Ishikawa (cell line): Measurements from ENCODE around the gene FAM234B.

Experiments used
- CEBPB ChIP-seq: IDR thresholded peaks from 2 replicates; pipeline ENCODE4 v1.6.1; 2012
- CREB1 ChIP-seq: IDR thresholded peaks from 2 replicates; pipeline ENCODE4 v1.6.1; 2012; ENCODE audit warnings: low read depth
- EGR1 ChIP-seq: IDR thresholded peaks from 2 replicates; pipeline ENCODE4 v1.6.1; 2012
- EP300 ChIP-seq: IDR thresholded peaks from 2 replicates; pipeline ENCODE4 v1.6.1; 2012; ENCODE audit warnings: borderline replicate concordance
- FOXM1 ChIP-seq: IDR thresholded peaks from 2 replicates; pipeline ENCODE4 v1.6.1; 2012; ENCODE audit warnings: low read depth, borderline replicate concordance
- MAX ChIP-seq: IDR thresholded peaks from 2 replicates; pipeline ENCODE4 v1.6.1; 2012
- NFIC ChIP-seq: IDR thresholded peaks from 2 replicates; pipeline ENCODE4 v1.6.1; 2012
- RAD21 ChIP-seq: IDR thresholded peaks from 2 replicates; pipeline ENCODE4 v1.6.1; 2012; ENCODE audit warnings: low read depth
- REST ChIP-seq: IDR thresholded peaks from 2 replicates; pipeline ENCODE4 v1.6.1; 2012; ENCODE audit warnings: low read depth, mild to moderate bottlenecking
- TAF1 ChIP-seq: IDR thresholded peaks from 2 replicates; pipeline ENCODE4 v1.6.1; 2012; ENCODE audit warnings: low read depth, mild to moderate bottlenecking
- TCF12 ChIP-seq: IDR thresholded peaks from 2 replicates; pipeline ENCODE4 v1.6.1; 2012; ENCODE audit warnings: low read depth
- TEAD4 ChIP-seq: IDR thresholded peaks from 2 replicates; pipeline ENCODE4 v1.6.1; 2012
- USF1 ChIP-seq: IDR thresholded peaks from 2 replicates; pipeline ENCODE4 v1.6.1; 2012
- YY1 ChIP-seq: IDR thresholded peaks from 2 replicates; pipeline ENCODE4 v1.6.1; 2012; ENCODE audit warnings: low read depth
- ZBTB7A ChIP-seq: IDR thresholded peaks from 2 replicates; pipeline ENCODE4 v1.6.1; 2012; ENCODE audit warnings: low read depth

Gene FAM234B

GRCh38 chr12:13119826-13120225 is 75.6 kb downstream of the FAM234B start:
- no peak for TF ChIP-seq REST
- no peak for TF ChIP-seq CREB1
- no peak for TF ChIP-seq YY1
- no peak for TF ChIP-seq CEBPB
- TF ChIP-seq EGR1, result no peak
- TF ChIP-seq TEAD4, result no peak
- no peak for TF ChIP-seq TCF12
- no peak for TF ChIP-seq MAX
- TF ChIP-seq ZBTB7A, result no peak
- TF ChIP-seq RAD21, result no peak
- TF ChIP-seq TAF1, result no peak

- TF ChIP-seq REST, result no peak
- TF ChIP-seq RAD21, result no peak
- no peak for TF ChIP-seq ZBTB7A
- TF ChIP-seq TAF1, result no peak
- no peak for TF ChIP-seq TCF12
- TF ChIP-seq EGR1, result no peak
- TF ChIP-seq CREB1, result no peak
- no peak for TF ChIP-seq NFIC
- TF ChIP-seq USF1, result no peak
- TF ChIP-seq MAX, result no peak
- TF ChIP-seq CEBPB, result no peak
- TF ChIP-seq YY1, result no peak
- no peak for TF ChIP-seq EP300
- TF ChIP-seq FOXM1, result no peak
- no peak for TF ChIP-seq TEAD4
Measured at GRCh38 chr12:13120413-13120812, 76.2 kb downstream of the FAM234B start.

DNA sequence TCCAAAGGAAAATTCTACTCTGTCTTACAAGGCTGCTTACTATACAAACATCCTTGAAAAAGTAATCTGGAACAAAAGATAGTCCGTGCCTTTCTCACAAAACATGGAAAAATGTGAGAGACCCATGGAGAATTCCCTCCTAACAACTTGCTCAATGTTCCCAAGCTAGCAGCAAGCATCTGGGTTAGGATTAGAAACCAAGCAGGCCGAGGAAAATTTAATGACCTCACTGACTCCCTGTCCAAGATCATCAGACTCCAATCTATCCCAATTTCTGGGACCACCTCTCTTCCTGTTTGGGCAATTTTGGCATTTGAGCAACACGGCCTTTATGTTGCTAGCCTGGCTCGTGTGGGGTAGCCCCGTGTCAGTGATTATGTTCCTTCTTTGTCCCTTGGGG is 77.4 kb downstream of the FAM234B start:
- TF ChIP-seq TEAD4 (no peak), RAD21 (no peak), USF1 (no peak), EGR1 (no peak), CEBPB (no peak), MAX (no peak), TCF12 (no peak), FOXM1 (no peak), ZBTB7A (no peak), YY1 (no peak), TAF1 (no peak)

DNA sequence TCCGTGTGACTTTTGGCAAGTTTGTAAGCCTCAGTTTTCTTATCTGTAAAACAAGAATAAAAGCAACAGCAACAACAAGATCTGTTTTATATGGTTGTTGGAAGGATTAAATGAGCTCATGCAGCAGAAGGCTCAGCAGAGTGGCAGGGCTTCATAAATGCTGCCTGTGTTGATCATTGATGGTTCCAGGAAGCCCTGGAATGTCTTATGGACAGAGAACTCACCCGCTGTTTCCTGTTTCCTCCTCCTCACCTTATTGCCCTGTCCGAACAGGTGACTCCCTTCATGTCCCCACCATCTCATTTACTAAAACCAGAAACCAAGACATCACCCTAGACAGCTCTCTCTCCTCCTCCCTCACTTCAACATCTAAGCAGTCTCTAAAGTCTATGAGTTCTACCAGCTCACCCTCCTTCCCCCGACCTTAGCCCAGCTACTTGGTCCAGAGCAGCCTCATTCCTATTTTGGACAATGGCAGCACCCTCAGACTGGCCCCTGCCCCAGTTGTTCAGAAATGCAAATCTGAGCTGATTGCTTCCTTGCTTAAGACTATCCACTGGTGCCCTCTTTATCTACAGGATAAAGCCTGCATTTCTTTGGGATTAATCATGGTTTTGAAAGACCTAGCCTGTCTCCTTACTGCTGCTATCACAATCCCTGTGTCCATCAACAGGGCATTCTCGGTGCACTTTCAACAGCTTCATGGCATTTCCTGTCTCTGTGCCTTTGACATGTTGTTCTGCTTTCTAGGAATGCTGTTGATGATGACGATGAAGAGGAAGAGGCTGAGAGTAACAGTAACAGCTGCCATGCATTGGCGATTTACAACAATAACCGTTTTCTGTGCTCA is 80.7 kb downstream of the FAM234B start:
- TF ChIP-seq EGR1 (no peak), USF1 (no peak), TEAD4 (peak; percentile 78), CREB1 (no peak), FOXM1 (no peak), RAD21 (no peak), YY1 (no peak), TCF12 (peak; percentile 41; the same call in 1 of the 2 replicates), REST (no peak), EP300 (peak; percentile 33; the same call in 1 of the 2 replicates), NFIC (no peak), MAX (no peak)
